ENCODE results near the gene CCNK. TPM values are rescaled to one million over a fixed set of nuclear protein-coding genes. Genes with fewer than 3 reads are reported as not detected.

CCNK gene
- total RNA-seq, 2 experiments from 2014 or later = 86.6 to 90.4 TPM

- Mint-ChIP-seq H3K27ac (no peak overlapping the region), H3K4me3 (no peak overlapping the region), H3K36me3 (no peaks in the 10 kb centered on the region), H3K27me3 (no peaks in the 10 kb centered on the region), H3K4me1 (ENCODE audit: low read depth) (peaks cover 15% of the 10 kb centered on the region), H3K9me3 (no peaks in the 10 kb centered on the region)
- no peak for DNase-seq
- CTCF ChIA-PET = interaction anchor here (0.7 to 1.1 kb wide), 3 partner anchors 103 to 109 kb away, joined by 4 to 5 read pairs (median 5); no protein-coding TSS in a partner anchor
- intact Hi-C loops (cut with micrococcal nuclease) = loop anchor here (5.0 kb wide), 1 partner anchor 363 kb away; no protein-coding TSS in a partner anchor
- POLR2A ChIA-PET = no interaction called here
Observed at GRCh38 chr14:99524091-99524661, 43.0 kb downstream of the CCNK start.

GRCh38 chr14:99524804-99525698 lies 43.8 kb downstream of the CCNK start:
- no peak overlapping the region for H3K4me3 Mint-ChIP-seq
- POLR2A ChIA-PET = no interaction called here
- no peaks in the 10 kb centered on the region for H3K36me3 Mint-ChIP-seq
- CTCF ChIA-PET = interaction anchor here (0.7 to 1.1 kb wide), 3 partner anchors 102 to 108 kb away, joined by 4 to 5 read pairs (median 4); no protein-coding TSS in a partner anchor
- H3K4me1 Mint-ChIP-seq (ENCODE audit: low read depth) = peaks cover 15% of the 10 kb centered on the region
- DNase-seq = peak; percentile 19
- H3K27ac Mint-ChIP-seq = peak overlapping the region; percentile 62
- intact Hi-C loops (cut with micrococcal nuclease) = loop anchor here (5.0 kb wide), 1 partner anchor 362 kb away; no protein-coding TSS in a partner anchor
- H3K27me3 Mint-ChIP-seq = no peaks in the 10 kb centered on the region
- H3K9me3 Mint-ChIP-seq = no peaks in the 10 kb centered on the region

GRCh38 chr14:99525699-99526080 lies 44.5 kb downstream of the CCNK start:
- CTCF ChIA-PET = interaction anchor here (1.1 kb wide), 1 partner anchor 103 kb away, joined by 4 read pairs; no protein-coding TSS in a partner anchor
- H3K4me1 Mint-ChIP-seq (ENCODE audit: low read depth) = peaks cover 15% of the 10 kb centered on the region
- no peak for DNase-seq
- no peak overlapping the region for H3K4me3 Mint-ChIP-seq
- H3K27me3 Mint-ChIP-seq = no peaks in the 10 kb centered on the region
- no peaks in the 10 kb centered on the region for H3K9me3 Mint-ChIP-seq
- intact Hi-C loops (cut with micrococcal nuclease) = no loop called here
- POLR2A ChIA-PET = no interaction called here
- H3K27ac Mint-ChIP-seq = peak overlapping the region; percentile 62
- no peaks in the 10 kb centered on the region for H3K36me3 Mint-ChIP-seq

- Mint-ChIP-seq H3K27me3 (no peaks in the 10 kb centered on the region), H3K4me3 (no peak overlapping the region), H3K9me3 (no peaks in the 10 kb centered on the region), H3K4me1 (ENCODE audit: low read depth) (peaks cover 15% of the 10 kb centered on the region), H3K36me3 (no peaks in the 10 kb centered on the region), H3K27ac (no peak overlapping the region)
- CTCF ChIA-PET = no interaction called here
- POLR2A ChIA-PET = no interaction called here
- intact Hi-C loops (cut with micrococcal nuclease) = no loop called here
- DNase-seq = no peak
Observed at GRCh38 chr14:99527026-99527425, 45.8 kb downstream of the CCNK start.

- CTCF ChIA-PET = no interaction called here
- DNase-seq = no peak
- Mint-ChIP-seq H3K4me3 (no peak overlapping the region), H3K4me1 (ENCODE audit: low read depth) (peaks cover 15% of the 10 kb centered on the region), H3K27me3 (no peaks in the 10 kb centered on the region), H3K36me3 (no peaks in the 10 kb centered on the region), H3K9me3 (no peaks in the 10 kb centered on the region), H3K27ac (no peak overlapping the region)
- POLR2A ChIA-PET = no interaction called here
- intact Hi-C loops (cut with micrococcal nuclease) = no loop called here
Observed at GRCh38 chr14:99527427-99528076, 46.3 kb downstream of the CCNK start.

- Mint-ChIP-seq H3K4me1 (ENCODE audit: low read depth) (peaks cover 10% of the 10 kb centered on the region), H3K4me3 (no peak overlapping the region), H3K27ac (no peak overlapping the region), H3K9me3 (no peaks in the 10 kb centered on the region), H3K27me3 (no peaks in the 10 kb centered on the region), H3K36me3 (no peaks in the 10 kb centered on the region)
- intact Hi-C loops (cut with micrococcal nuclease) = no loop called here
- CTCF ChIA-PET = no interaction called here
- DNase-seq = no peak
- POLR2A ChIA-PET = no interaction called here
Observed at GRCh38 chr14:99529899-99530298, 48.7 kb downstream of the CCNK start.

GRCh38 chr14:99530407-99531155 lies 49.4 kb downstream of the CCNK start:
- Mint-ChIP-seq H3K27ac (no peak overlapping the region), H3K4me3 (no peak overlapping the region), H3K4me1 (ENCODE audit: low read depth) (peaks cover 5% of the 10 kb centered on the region), H3K36me3 (no peaks in the 10 kb centered on the region), H3K9me3 (no peaks in the 10 kb centered on the region), H3K27me3 (no peaks in the 10 kb centered on the region)
- DNase-seq = no peak
- intact Hi-C loops (cut with micrococcal nuclease) = no loop called here
- ChIA-PET POLR2A (no interaction called here), CTCF (no interaction called here)

- no peak for DNase-seq
- no peaks in the 10 kb centered on the region for H3K9me3 Mint-ChIP-seq
- no peaks in the 10 kb centered on the region for H3K27me3 Mint-ChIP-seq
- H3K4me1 Mint-ChIP-seq (ENCODE audit: low read depth) = no peaks in the 10 kb centered on the region
- H3K4me3 Mint-ChIP-seq = no peak overlapping the region
- ChIA-PET CTCF (no interaction called here), POLR2A (no interaction called here)
- intact Hi-C loops (cut with micrococcal nuclease) = no loop called here
- no peaks in the 10 kb centered on the region for H3K36me3 Mint-ChIP-seq
- H3K27ac Mint-ChIP-seq = no peak overlapping the region
Observed at GRCh38 chr14:99531251-99532096, 50.3 kb downstream of the CCNK start.

- H3K27me3 Mint-ChIP-seq = no peaks in the 10 kb centered on the region
- no peaks in the 10 kb centered on the region for H3K36me3 Mint-ChIP-seq
- CTCF ChIA-PET = no interaction called here
- H3K4me3 Mint-ChIP-seq = no peak overlapping the region
- intact Hi-C loops (cut with micrococcal nuclease) = no loop called here
- no peaks in the 10 kb centered on the region for H3K4me1 Mint-ChIP-seq (ENCODE audit: low read depth)
- POLR2A ChIA-PET = no interaction called here
- no peak for DNase-seq
- H3K27ac Mint-ChIP-seq = no peak overlapping the region
- no peaks in the 10 kb centered on the region for H3K9me3 Mint-ChIP-seq
Observed at GRCh38 chr14:99532310-99532709, 51.1 kb downstream of the CCNK start.

GRCh38 chr14:99534333-99534732 lies 53.1 kb downstream of the CCNK start:
- H3K27ac Mint-ChIP-seq = no peak overlapping the region

GRCh38 chr14:99534863-99535262 lies 53.7 kb downstream of the CCNK start:
- DNase-seq = no peak
- Mint-ChIP-seq H3K4me1 (ENCODE audit: low read depth) (no peaks in the 10 kb centered on the region), H3K27ac (no peak overlapping the region), H3K27me3 (no peaks in the 10 kb centered on the region), H3K9me3 (no peaks in the 10 kb centered on the region), H3K4me3 (no peak overlapping the region), H3K36me3 (no peaks in the 10 kb centered on the region)
- ChIA-PET CTCF (interaction anchor here (1.0 kb wide), 1 partner anchor 93 kb away, joined by 4 read pairs; no protein-coding TSS in a partner anchor), POLR2A (no interaction called here)
- intact Hi-C loops (cut with micrococcal nuclease) = no loop called here

More at GRCh38 chr14:99534333-99534732, 53.1 kb downstream of the CCNK start:
- intact Hi-C loops (cut with micrococcal nuclease) = no loop called here
- no peak overlapping the region for H3K4me3 Mint-ChIP-seq
- no peak for DNase-seq
- no peaks in the 10 kb centered on the region for H3K4me1 Mint-ChIP-seq (ENCODE audit: low read depth)
- CTCF ChIA-PET = interaction anchor here (1.0 kb wide), 1 partner anchor 94 kb away, joined by 4 read pairs; no protein-coding TSS in a partner anchor
- no peaks in the 10 kb centered on the region for H3K36me3 Mint-ChIP-seq
- no peaks in the 10 kb centered on the region for H3K9me3 Mint-ChIP-seq
- H3K27me3 Mint-ChIP-seq = no peaks in the 10 kb centered on the region
- POLR2A ChIA-PET = no interaction called here
